Body of pancreas (tissue), 4 donors: ENCODE results near the gene SMTNL2. TPM values are rescaled to one million over a fixed set of nuclear protein-coding genes. Genes with fewer than 3 reads are reported as not detected.
A peak's percentile ranks its signal among the peaks of the same experiment; 100 is the strongest.

Experiments
- ATAC-seq: fragments of 150-250 bp; one replicate; pipeline ENCODE4 v1.9.1; 2016
- DNase-seq, 4 donors: peaks; one replicate each; pipeline ENCODE4 v3.0.0-alpha.2; 2019
- H3K27ac ChIP-seq, 4 donors: fragments of 200-600 bp; sonication (generic); 1 replicate in 3 of 4; 2 replicates in 1 of 4; pipeline versions ENCODE4 v1.5.1 to v1.6.1; 2016 to 2019; ENCODE audit warnings: mild to moderate bottlenecking in 1 of 4, mixed read lengths in 1 of 4, moderate library complexity in 1 of 4
- H3K27me3 ChIP-seq, 2 donors: fragments of 200-600 bp; sonication (generic); one replicate each; pipeline ENCODE4 v1.6.0; 2016; ENCODE audit warnings: mild to moderate bottlenecking in 1 of 2
- H3K36me3 ChIP-seq, 2 donors: fragments of 200-600 bp; sonication (generic); replicated peaks in 1 of 2; 2 replicates each; pipeline ENCODE4 v1.5.1; 2016; ENCODE audit warnings: low read depth in 2 of 2; ENCODE audit not compliant: insufficient read depth in 1 of 2
- H3K4me1 ChIP-seq: fragments of 200-600 bp; sonication (generic); one replicate; pipeline ENCODE4 v1.6.0; 2016
- H3K4me3 ChIP-seq, 2 donors: fragments of 200-600 bp; sonication (generic); 1 replicate in 1 of 2; 2 replicates in 1 of 2; pipeline ENCODE4 v1.5.1; 2016 to 2019
- H3K9me3 ChIP-seq, 3 donors: fragments of 200-600 bp; sonication (generic); 1 replicate in 2 of 3; 2 replicates in 1 of 3; pipeline ENCODE4 v1.5.1; 2016
- POLR2A ChIP-seq, 3 donors: fragments of 450-650 bp; IDR thresholded peaks; one replicate each; pipeline ENCODE4 v1.6.1; 2016; ENCODE audit warnings: antibody characterized with exemption in 3 of 3, mild to moderate bottlenecking in 2 of 3
- WGBS, 2 donors: methylation state at CpG; one replicate each; pipeline ENCODE4 v1.1.5; 2017; 5-methylcytosine and 5-hydroxymethylcytosine counted together
- intact Hi-C: fragments of 100-400 bp; cut with DNase I; formaldehyde crosslinking; loops from one replicate; pipeline ENCODE4 v1.15.1; 2023
- total RNA-seq, 2 donors: library from RNA; depleted of rRNA; stranded (reverse); fragments of >200 nt; gene quantifications; one replicate each; pipeline ENCODE4 v1.1.0, GENCODE V29; 2016
- TF ChIP-seq, protein P1 (sequence below), 7 experiments: fragments of 450-650 bp in 4 of 7; fragments of 200-600 bp in 3 of 7; sonication (generic) in 3 of 7; IDR thresholded peaks; one replicate each; pipeline ENCODE4 v1.5.1; 2016 to 2019; ENCODE audit warnings: antibody characterized with exemption in 7 of 7

Gene SMTNL2
- total RNA-seq, 2 donors from 2014 or later, result 0.33 to 0.78 TPM

DNA sequence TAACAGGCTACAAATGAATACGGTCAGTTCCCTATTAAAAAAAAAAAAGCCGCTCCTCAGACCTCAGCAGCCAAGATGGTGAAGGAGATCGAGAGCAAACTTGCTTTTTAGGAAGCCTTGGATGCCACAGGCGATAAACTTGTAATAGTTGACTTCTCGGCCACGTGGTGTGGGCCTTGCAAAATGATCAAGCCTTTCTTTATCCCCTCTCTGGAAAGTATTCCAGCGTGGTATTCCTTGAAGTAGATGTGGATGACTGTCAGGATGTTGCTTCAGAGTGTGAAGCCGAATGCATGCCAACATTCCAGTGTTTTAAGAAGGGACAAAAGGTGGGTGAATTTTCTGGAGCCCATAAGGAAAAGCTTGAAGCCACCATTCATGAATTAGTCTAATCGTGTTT lies 12.2 kb upstream of the SMTNL2 start:
- intact Hi-C loops, result loop anchor here (5.0 kb wide), 1 partner anchor 50 kb away; no protein-coding TSS in a partner anchor

DNA sequence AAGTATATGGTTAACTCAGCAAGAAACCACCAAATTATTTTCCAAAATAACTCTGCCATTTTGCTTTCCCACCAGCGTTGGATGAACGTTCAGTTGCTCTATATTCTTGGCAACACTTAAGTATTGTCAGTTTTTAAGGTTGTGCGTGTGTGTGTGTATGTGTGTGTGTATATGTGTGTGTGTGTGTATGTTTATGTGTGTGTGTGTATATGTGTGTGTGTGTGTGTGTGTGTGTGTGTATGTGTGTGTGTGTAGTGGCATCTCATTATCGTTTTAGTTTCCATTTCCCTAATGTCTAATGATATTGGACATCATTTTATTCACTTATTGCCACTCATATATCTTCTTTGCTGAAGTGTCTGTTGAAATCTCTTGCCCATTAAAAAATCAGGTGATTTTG lies 11.2 kb upstream of the SMTNL2 start:
- 61 to 63% methylated on average over 4 of the region's 4 CpGs for WGBS, 2 donors
- Histone ChIP-seq H3K27ac (no peak overlapping the region), H3K4me3 (no peak overlapping the region), H3K4me1 (no peaks in the 10 kb centered on the region), H3K27me3 (no peaks in the 10 kb centered on the region), H3K36me3 (no peaks in the 10 kb centered on the region), H3K9me3 (no peaks in the 10 kb centered on the region)
- no peak for ATAC-seq
- intact Hi-C loops, result loop anchor here (5.0 kb wide), 1 partner anchor 49 kb away; no protein-coding TSS in a partner anchor
- TF ChIP-seq POLR2A (IDR thresholded peaks at IDR 0.05), result no peak
- TF ChIP-seq, protein P1, sequence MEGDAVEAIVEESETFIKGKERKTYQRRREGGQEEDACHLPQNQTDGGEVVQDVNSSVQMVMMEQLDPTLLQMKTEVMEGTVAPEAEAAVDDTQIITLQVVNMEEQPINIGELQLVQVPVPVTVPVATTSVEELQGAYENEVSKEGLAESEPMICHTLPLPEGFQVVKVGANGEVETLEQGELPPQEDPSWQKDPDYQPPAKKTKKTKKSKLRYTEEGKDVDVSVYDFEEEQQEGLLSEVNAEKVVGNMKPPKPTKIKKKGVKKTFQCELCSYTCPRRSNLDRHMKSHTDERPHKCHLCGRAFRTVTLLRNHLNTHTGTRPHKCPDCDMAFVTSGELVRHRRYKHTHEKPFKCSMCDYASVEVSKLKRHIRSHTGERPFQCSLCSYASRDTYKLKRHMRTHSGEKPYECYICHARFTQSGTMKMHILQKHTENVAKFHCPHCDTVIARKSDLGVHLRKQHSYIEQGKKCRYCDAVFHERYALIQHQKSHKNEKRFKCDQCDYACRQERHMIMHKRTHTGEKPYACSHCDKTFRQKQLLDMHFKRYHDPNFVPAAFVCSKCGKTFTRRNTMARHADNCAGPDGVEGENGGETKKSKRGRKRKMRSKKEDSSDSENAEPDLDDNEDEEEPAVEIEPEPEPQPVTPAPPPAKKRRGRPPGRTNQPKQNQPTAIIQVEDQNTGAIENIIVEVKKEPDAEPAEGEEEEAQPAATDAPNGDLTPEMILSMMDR (IDR thresholded peaks at IDR 0.05), result no peak
- no peak for DNase-seq

More for the DNA sequence above, 12.2 kb upstream of the SMTNL2 start:
- Histone ChIP-seq H3K27ac (no peak overlapping the region), H3K9me3 (no peaks in the 10 kb centered on the region), H3K36me3 (no peaks in the 10 kb centered on the region), H3K4me1 (no peaks in the 10 kb centered on the region), H3K4me3 (no peak overlapping the region), H3K27me3 (no peaks in the 10 kb centered on the region)
- no peak for DNase-seq
- TF ChIP-seq POLR2A (IDR thresholded peaks at IDR 0.05), result no peak
- TF ChIP-seq, protein P1 (IDR thresholded peaks at IDR 0.05), result no peak
- ATAC-seq, result no peak
- 65 to 71% methylated on average over 9 of the region's 9 CpGs for WGBS, 2 donors

DNA sequence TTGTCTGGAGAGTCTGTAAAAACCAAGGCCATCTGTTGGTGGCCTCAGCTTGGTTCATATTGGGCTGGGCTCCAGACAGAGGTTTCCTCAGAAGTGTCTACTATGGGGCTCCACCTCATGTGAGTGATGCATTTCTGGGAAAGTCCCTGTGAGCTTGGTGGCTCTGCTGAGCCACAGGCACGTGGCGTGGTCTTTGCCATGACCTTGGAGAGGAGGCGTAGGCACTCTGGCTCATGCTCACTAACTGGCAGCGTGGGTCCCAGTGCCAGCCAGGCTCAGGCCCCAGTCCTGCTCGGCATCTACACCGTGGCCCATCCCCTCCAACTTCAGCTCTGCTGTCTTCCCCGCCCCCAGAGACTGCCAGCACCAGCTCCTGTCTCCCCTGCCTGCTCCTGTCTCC lies 10.7 kb upstream of the SMTNL2 start:
- Histone ChIP-seq H3K4me3 (no peak overlapping the region), H3K4me1 (no peaks in the 10 kb centered on the region), H3K27me3 (no peaks in the 10 kb centered on the region), H3K9me3 (no peaks in the 10 kb centered on the region), H3K27ac (no peak overlapping the region), H3K36me3 (no peaks in the 10 kb centered on the region)
- 32 to 39% methylated on average over 5 to 7 of the region's 7 CpGs for WGBS, 2 donors
- intact Hi-C loops, result loop anchor here (5.0 kb wide), 1 partner anchor 49 kb away; no protein-coding TSS in a partner anchor
- ATAC-seq (peak; percentile 67), DNase-seq (peak in 1 of 4 donors; percentile 39)
- no peak for TF ChIP-seq POLR2A (IDR thresholded peaks at IDR 0.05)
- TF ChIP-seq, protein P1 (IDR thresholded peaks at IDR 0.05), result no peak

DNA sequence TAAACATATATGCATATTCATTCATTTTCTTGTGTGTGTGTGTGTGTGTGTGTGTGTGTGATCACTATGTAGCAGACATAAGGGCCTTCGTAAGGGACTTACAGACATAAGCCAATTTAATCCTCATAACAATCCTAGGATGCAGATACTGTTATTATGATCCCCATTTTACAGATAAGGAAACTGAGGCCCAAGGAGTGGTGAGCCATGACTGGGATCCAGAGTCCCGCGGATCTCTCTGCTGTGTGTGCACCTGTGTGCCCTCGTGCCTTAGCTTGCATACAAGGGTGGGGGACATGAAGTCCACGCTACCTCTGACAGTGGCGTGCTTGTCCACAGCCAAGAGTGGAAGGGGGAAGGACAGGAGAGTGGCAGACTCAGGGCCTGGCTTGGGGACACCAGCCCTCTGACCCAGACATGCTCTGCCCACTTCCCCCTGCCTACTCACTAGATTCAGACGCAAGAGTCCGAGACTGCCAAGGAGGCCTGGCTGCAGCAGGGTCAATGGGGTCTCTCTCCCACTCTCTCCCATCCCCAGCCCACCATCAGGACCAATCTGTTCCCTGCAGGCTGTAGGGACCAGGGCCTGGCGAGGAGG lies 9.8 kb upstream of the SMTNL2 start:
- no peak for ATAC-seq
- Histone ChIP-seq H3K36me3 (no peaks in the 10 kb centered on the region), H3K4me3 (no peak overlapping the region), H3K4me1 (no peaks in the 10 kb centered on the region), H3K9me3 (no peaks in the 10 kb centered on the region), H3K27ac (no peak overlapping the region), H3K27me3 (no peaks in the 10 kb centered on the region)
- 91 to 94% methylated on average over 7 to 9 of the region's 9 CpGs for WGBS, 2 donors
- TF ChIP-seq, protein P1 (IDR thresholded peaks at IDR 0.05), result no peak
- no peak for TF ChIP-seq POLR2A (IDR thresholded peaks at IDR 0.05)
- intact Hi-C loops, result loop anchor here (5.0 kb wide), 1 partner anchor 48 kb away; no protein-coding TSS in a partner anchor
- no peak for DNase-seq

DNA sequence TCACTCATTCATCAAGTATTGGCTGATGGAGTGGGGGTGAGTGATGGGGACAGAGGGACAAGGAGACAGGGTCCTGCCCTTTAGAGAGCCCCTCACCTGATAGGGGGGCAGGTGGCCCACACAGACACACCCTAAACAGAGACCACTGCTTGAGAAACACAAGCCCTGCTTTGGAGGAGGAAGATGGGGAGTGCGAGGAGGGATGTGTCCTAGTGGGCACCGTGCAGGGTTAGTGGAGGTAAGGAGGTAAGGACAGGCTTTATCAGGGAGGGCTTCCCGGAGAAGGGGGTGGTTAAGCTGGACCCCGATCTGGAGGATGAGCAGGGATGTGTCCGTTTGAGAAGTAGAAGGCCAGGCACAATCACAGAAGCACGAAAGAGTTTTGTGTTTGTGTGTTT lies 8.2 kb upstream of the SMTNL2 start:
- Histone ChIP-seq H3K36me3 (no peaks in the 10 kb centered on the region), H3K27me3 (no peaks in the 10 kb centered on the region), H3K27ac (no peak overlapping the region), H3K9me3 (no peaks in the 10 kb centered on the region), H3K4me1 (no peaks in the 10 kb centered on the region), H3K4me3 (no peak overlapping the region)
- intact Hi-C loops, result no loop called here
- 65 to 67% methylated on average over 6 of the region's 6 CpGs for WGBS, 2 donors
- TF ChIP-seq, protein P1 (IDR thresholded peaks at IDR 0.05), result no peak
- no peak for TF ChIP-seq POLR2A (IDR thresholded peaks at IDR 0.05)
- ATAC-seq, result no peak
- no peak for DNase-seq
